ENCODE data around the gene DLX3.

DLX3 gene

GRCh38 chr17:49958723-49959122 lies 36.3 kb downstream of the DLX3 start:
- Histone ChIP-seq H3K36me3 (ENCODE audit: insufficient read depth, low read length) (no peaks in the 10 kb centered on the region), H3K9ac (ENCODE audit: insufficient read length) (no peak overlapping the region), H3K9me3 (ENCODE audit: low read depth, low read length) (no peaks in the 10 kb centered on the region), H3K27ac (no peak overlapping the region), H3K4me3 (no peak overlapping the region)
- no peak for DNase-seq (ENCODE audit: low read depth, low spot score)
- no peak for TF ChIP-seq EZH2 (IDR thresholded peaks at IDR 0.05)
- TF ChIP-seq POLR2AphosphoS5 (IDR thresholded peaks at IDR 0.05; ENCODE audit: borderline replicate concordance, low read depth, low read length): no peak
- no peak for TF ChIP-seq FOXP2 (optimal IDR thresholded peaks at IDR 0.05; ENCODE audit: control extremely low read depth, extremely low read length, insufficient read depth)

- Histone ChIP-seq H3K36me3 (ENCODE audit: insufficient read depth, low read length) (no peaks in the 10 kb centered on the region), H3K27ac (no peak overlapping the region), H3K9me3 (ENCODE audit: low read depth, low read length) (no peaks in the 10 kb centered on the region), H3K4me3 (no peak overlapping the region), H3K9ac (ENCODE audit: insufficient read length) (no peak overlapping the region)
- TF ChIP-seq POLR2AphosphoS5 (IDR thresholded peaks at IDR 0.05; ENCODE audit: borderline replicate concordance, low read depth, low read length) (no peak), FOXP2 (optimal IDR thresholded peaks at IDR 0.05; ENCODE audit: control extremely low read depth, extremely low read length, insufficient read depth) (no peak), EZH2 (IDR thresholded peaks at IDR 0.05) (no peak)
- DNase-seq (ENCODE audit: low read depth, low spot score): no peak
These were observed 37.7 kb downstream of the DLX3 start for GRCh38 chr17:49957350-49957749.

- Histone ChIP-seq H3K9ac (ENCODE audit: insufficient read length) (no peak overlapping the region), H3K9me3 (ENCODE audit: low read depth, low read length) (no peaks in the 10 kb centered on the region), H3K4me3 (no peak overlapping the region), H3K27ac (no peak overlapping the region), H3K36me3 (ENCODE audit: insufficient read depth, low read length) (no peaks in the 10 kb centered on the region)
- no peak for DNase-seq (ENCODE audit: low read depth, low spot score)
- TF ChIP-seq FOXP2 (optimal IDR thresholded peaks at IDR 0.05; ENCODE audit: control extremely low read depth, extremely low read length, insufficient read depth) (no peak), EZH2 (IDR thresholded peaks at IDR 0.05) (no peak), POLR2AphosphoS5 (IDR thresholded peaks at IDR 0.05; ENCODE audit: borderline replicate concordance, low read depth, low read length) (no peak)
These were observed 38.2 kb downstream of the DLX3 start for GRCh38 chr17:49956780-49957179.

GRCh38 chr17:49955157-49955556 lies 39.9 kb downstream of the DLX3 start:
- Histone ChIP-seq H3K9ac (ENCODE audit: insufficient read length) (no peak overlapping the region), H3K27ac (no peak overlapping the region), H3K36me3 (ENCODE audit: insufficient read depth, low read length) (no peaks in the 10 kb centered on the region), H3K9me3 (ENCODE audit: low read depth, low read length) (no peaks in the 10 kb centered on the region), H3K4me3 (no peak overlapping the region)
- no peak for TF ChIP-seq EZH2 (IDR thresholded peaks at IDR 0.05)
- no peak for TF ChIP-seq FOXP2 (optimal IDR thresholded peaks at IDR 0.05; ENCODE audit: control extremely low read depth, extremely low read length, insufficient read depth)
- TF ChIP-seq POLR2AphosphoS5 (IDR thresholded peaks at IDR 0.05; ENCODE audit: borderline replicate concordance, low read depth, low read length): no peak
- DNase-seq (ENCODE audit: low read depth, low spot score): no peak

GRCh38 chr17:49952912-49953497 lies 42.0 kb downstream of the DLX3 start:
- no peaks in the 10 kb centered on the region for H3K36me3 ChIP-seq (ENCODE audit: insufficient read depth, low read length)
- H3K9ac ChIP-seq (ENCODE audit: insufficient read length): no peak overlapping the region
- H3K27ac ChIP-seq: no peak overlapping the region
- DNase-seq (ENCODE audit: low read depth, low spot score): no peak
- no peaks in the 10 kb centered on the region for H3K9me3 ChIP-seq (ENCODE audit: low read depth, low read length)
- no peak overlapping the region for H3K4me3 ChIP-seq
- TF ChIP-seq EZH2 (IDR thresholded peaks at IDR 0.05): no peak
- no peak for TF ChIP-seq FOXP2 (optimal IDR thresholded peaks at IDR 0.05; ENCODE audit: control extremely low read depth, extremely low read length, insufficient read depth)
- no peak for TF ChIP-seq POLR2AphosphoS5 (IDR thresholded peaks at IDR 0.05; ENCODE audit: borderline replicate concordance, low read depth, low read length)

GRCh38 chr17:49952209-49952911 lies 42.7 kb downstream of the DLX3 start:
- H3K27ac ChIP-seq: no peak overlapping the region
- H3K9me3 ChIP-seq (ENCODE audit: low read depth, low read length): no peaks in the 10 kb centered on the region
- no peak overlapping the region for H3K4me3 ChIP-seq
- H3K9ac ChIP-seq (ENCODE audit: insufficient read length): no peak overlapping the region
- H3K36me3 ChIP-seq (ENCODE audit: insufficient read depth, low read length): no peaks in the 10 kb centered on the region
- no peak for DNase-seq (ENCODE audit: low read depth, low spot score)
- TF ChIP-seq POLR2AphosphoS5 (IDR thresholded peaks at IDR 0.05; ENCODE audit: borderline replicate concordance, low read depth, low read length): no peak
- TF ChIP-seq FOXP2 (optimal IDR thresholded peaks at IDR 0.05; ENCODE audit: control extremely low read depth, extremely low read length, insufficient read depth): no peak
- TF ChIP-seq EZH2 (IDR thresholded peaks at IDR 0.05): no peak

- no peak overlapping the region for H3K9ac ChIP-seq (ENCODE audit: insufficient read length)
- H3K36me3 ChIP-seq (ENCODE audit: insufficient read depth, low read length): no peaks in the 10 kb centered on the region
- no peak for TF ChIP-seq EZH2 (IDR thresholded peaks at IDR 0.05)
- TF ChIP-seq POLR2AphosphoS5 (IDR thresholded peaks at IDR 0.05; ENCODE audit: borderline replicate concordance, low read depth, low read length): no peak
- TF ChIP-seq FOXP2 (optimal IDR thresholded peaks at IDR 0.05; ENCODE audit: control extremely low read depth, extremely low read length, insufficient read depth): no peak
- H3K9me3 ChIP-seq (ENCODE audit: low read depth, low read length): no peaks in the 10 kb centered on the region
- H3K4me3 ChIP-seq: no peak overlapping the region
- DNase-seq (ENCODE audit: low read depth, low spot score): no peak
- no peak overlapping the region for H3K27ac ChIP-seq
These were observed 43.5 kb downstream of the DLX3 start for GRCh38 chr17:49951362-49952082.

GRCh38 chr17:49949634-49950033 lies 45.4 kb downstream of the DLX3 start:
- DNase-seq (ENCODE audit: low read depth, low spot score): no peak
- H3K9me3 ChIP-seq (ENCODE audit: low read depth, low read length): no peaks in the 10 kb centered on the region
- H3K27ac ChIP-seq: no peak overlapping the region
- H3K9ac ChIP-seq (ENCODE audit: insufficient read length): no peak overlapping the region
- no peak overlapping the region for H3K4me3 ChIP-seq
- no peaks in the 10 kb centered on the region for H3K36me3 ChIP-seq (ENCODE audit: insufficient read depth, low read length)
- TF ChIP-seq EZH2 (IDR thresholded peaks at IDR 0.05) (no peak), POLR2AphosphoS5 (IDR thresholded peaks at IDR 0.05; ENCODE audit: borderline replicate concordance, low read depth, low read length) (no peak), FOXP2 (optimal IDR thresholded peaks at IDR 0.05; ENCODE audit: control extremely low read depth, extremely low read length, insufficient read depth) (no peak)
